NOMO-1 treated with dmso at 0.1 percent for 144 hours (cell line): ENCODE results near the gene MAP2K4.

Experiments
- DNase-seq: peaks from one replicate; lab custom pipeline; 2025; ENCODE audit not compliant: unreplicated experiment; lab: John Stamatoyannopoulos, UW

MAP2K4 gene

DNA sequence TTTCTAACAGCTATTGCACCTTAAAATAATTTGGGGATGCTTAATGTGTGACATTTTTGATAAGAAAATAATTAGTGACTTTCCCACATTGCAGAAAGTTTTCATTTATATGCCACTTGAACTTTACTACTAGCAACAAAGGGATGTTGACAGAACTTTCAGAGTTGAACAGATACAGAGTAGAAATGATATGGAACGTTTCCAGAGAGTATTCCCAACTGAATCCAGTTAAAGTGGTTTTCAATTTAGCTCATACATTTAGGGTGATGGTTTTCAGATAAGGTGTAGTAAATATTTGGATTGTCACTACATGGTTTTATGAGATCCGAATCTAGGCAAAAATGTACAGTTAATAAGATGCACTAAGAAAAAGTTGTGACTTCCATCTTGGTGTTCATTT lies 17.3 kb downstream of the MAP2K4 start:
- no peak for DNase-seq

DNA sequence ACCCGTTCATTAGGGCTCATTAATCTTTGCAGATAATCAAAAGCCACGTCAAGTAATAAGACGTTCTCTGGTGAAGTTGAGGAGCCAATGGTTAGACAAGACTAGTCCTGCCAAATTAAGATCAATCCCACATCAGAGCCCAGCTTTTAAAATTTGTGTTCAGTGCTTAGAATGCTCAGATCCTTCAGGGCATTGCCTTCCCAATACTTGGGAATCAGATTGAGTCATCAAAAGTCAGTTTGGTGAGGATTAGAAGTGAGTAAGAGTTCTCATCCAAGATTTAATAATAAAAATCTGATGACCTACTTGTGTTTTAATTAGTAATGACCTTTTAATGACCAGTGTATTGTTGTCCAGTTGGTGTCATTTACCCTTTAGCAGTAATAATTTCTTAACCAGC lies 19.8 kb downstream of the MAP2K4 start:
- DNase-seq, result no peak

DNA sequence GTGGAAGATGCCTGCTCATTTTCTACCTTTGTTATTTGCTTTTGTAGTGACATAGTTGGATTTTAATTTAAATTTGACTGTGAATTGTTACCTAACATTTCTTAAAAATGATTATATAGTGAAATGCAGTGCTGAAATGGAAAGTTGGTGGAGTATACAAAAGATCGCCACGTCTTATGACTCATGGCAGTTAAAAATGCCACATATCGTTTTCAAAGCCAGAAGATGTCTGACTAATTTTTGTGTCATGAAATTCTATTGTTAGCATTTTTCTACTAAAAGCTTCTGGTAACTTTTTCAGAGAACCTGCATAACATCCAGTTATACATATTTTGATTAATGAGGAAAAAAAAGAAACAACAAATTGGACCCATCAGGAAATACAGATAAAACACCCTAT lies 20.6 kb downstream of the MAP2K4 start:
- DNase-seq, result no peak

DNA sequence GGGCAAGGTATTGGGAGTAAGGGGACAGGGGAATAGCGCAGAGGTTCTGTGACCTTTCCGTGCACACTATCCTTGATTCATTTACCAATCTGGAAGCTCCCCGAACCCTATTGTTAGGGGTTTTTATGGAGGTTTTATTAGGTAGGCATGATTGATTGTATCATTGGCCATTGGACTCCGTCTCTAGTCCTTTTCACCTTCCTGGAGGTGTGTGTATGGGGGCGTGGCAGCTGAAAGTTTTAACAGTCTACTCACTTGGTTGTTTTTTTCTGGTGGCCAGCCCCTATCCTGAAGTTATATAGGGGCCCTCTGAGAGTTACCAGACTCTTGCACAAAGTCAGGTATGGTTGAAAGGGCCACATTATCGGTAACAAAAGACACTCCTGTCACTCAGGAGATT lies 23.0 kb downstream of the MAP2K4 start:
- DNase-seq, result no peak

DNA sequence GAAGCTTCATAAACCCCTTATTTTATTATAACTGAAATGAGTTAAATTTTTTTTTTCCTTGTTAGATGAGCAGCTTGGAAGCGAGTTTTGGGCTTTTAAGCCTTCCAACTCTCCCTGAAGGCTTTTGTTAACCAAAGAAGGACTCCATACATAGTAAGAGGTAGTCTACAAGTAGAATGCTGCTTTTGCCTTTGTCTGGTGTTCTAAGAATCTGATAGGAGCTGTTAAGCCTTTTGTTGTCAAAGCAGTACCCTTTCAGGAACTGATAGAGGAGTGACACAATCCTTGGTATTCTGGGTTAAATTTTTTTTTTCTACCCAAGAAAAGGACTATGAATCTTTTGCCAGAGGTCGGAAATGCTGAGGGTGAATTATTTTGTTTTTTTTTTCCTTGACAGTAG lies 26.1 kb downstream of the MAP2K4 start:
- no peak for DNase-seq

DNA sequence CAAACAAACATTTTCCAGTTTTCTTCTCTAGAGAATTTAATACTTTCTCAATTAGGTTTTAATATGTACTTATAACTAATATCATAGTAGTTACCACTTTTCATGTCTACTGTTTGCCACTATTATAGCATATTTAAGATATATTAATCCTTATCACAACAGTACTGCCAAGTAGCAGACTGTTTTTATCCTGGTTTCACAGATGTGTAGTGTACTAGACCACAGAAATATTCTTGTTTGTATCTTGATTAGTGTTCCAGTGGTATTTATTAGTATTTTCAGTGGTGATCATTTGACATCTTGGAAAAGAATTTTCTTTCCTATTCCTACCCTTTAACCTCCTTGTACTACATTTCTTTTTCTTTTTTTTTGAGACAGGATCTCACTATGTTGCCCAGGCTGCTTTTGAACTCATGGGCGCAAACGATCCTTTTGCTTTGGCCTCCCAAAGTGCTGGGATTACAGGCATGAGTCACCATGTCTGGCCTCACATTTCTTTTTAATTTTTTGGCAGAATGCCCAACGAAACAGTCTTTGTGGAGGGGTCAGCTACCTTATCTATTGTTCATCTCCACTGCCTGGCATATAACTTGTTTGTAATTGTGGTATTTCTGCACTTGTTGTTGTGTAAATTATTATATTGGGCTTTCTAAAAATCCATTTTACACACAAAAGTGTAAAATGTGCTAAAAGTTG lies 27.2 kb downstream of the MAP2K4 start:
- DNase-seq, result no peak

DNA sequence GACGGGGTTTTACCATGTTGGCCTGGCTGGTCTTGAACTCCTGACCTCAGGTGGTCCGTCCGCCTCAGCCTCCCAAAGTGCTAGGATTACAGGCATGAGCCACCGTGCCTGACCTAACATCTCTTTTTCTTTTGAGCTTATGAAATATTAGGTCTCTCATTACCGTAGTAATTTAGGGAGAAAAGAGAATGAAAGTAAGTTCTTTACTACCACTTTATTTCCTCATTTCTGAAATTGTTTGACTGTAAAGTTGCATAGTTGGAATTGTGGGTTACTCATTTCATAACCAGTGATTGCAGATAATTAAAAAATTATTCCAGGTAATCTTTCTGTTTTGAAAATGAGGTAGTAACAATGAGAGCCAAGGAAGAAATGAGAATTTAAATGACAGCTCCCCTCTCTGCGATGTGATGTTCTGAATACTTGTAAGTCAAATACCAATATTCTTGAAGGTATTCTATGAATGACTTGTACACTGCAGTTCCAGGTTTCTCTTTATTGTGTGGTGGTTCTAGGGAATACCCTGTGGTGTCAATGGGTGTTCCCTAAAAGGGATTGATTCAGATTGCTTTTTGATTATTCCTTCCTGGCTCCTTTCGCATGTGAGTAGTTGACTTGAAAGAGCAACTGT lies 28.3 kb downstream of the MAP2K4 start:
- DNase-seq, result no peak

DNA sequence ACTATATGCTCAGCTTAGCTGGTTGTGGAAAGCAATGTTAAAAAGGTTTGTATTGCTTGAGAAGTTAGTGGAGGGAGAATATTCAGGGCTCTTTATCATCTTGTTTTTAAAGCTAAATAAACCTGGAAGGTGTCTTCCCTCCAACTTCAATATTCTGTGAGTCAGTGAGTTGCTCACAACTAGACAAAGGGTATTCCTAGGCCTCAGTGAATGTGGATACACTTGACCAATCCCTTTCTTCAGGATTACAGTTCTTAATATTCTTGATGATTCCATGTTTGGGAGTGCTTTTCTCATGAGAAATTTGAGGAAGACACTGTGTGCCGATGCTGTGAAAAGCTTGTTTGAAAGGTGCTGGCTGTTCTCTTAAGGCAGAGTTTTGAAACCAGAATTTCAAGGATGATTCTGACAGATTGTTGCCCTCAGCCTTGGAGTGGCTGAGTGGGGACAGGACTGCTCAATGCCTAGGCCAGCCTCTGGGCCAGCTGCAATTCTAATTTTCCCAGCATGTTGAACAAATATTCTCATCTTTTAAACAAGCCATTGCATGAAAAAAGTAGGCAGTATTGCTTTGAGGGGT lies 30.1 kb downstream of the MAP2K4 start:
- no peak for DNase-seq

DNA sequence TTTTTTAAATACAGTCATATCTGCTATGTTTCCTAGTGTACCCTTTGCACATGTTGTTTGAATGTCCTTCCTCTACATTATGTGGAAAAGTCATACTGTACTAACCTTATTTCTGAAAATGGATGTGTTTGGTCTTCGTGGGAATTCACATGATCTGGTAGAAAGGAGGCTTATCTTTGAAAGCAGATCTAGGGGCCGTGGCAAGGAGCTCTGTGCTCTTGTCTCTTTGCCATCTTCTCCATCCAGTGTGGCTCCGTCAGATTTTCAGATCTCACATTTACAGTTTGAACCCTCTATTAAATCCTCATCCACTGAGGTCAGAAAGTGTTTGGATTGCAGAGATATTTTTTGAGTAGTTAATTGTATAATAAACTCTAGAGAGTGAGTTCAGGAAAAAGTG lies 32.9 kb downstream of the MAP2K4 start:
- no peak for DNase-seq

DNA sequence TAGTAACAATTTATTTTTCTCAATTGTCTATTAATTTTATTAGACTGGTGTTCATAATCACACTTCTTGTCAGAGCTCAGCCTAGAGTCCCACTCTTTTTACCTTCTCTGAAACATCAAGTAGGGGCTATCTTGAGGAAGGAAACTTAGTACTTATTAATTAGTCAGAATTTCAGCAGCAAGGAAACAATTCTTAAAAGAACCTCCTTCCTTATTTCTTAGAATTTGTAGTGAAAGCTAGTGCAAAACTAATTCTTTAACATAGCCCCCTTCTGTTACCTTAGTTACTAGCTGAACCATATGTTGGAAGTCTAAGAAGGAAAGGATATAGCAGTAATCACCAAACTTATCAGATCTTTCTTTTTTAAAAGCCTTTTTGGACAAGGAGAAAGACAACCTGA lies 35.2 kb downstream of the MAP2K4 start:
- no peak for DNase-seq

DNA sequence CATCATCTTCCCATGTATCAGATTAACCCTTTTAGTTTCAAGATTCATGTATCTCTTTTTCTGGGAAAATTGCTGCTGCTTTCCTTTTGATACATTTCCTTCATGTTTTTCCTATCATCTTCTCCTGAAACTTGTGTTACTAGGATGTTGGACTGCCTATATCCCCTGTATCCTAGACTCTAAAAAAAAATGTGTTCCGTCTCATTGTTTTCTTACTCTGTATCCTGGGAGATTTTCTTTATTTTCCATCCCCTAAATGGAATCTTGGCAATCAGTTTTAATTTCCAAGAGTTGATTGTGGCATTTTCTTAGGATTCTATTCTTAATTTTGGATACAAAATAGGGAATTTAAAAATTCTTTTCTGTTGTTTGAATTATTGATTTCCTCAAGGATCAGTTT lies 36.8 kb downstream of the MAP2K4 start:
- DNase-seq, result no peak

DNA sequence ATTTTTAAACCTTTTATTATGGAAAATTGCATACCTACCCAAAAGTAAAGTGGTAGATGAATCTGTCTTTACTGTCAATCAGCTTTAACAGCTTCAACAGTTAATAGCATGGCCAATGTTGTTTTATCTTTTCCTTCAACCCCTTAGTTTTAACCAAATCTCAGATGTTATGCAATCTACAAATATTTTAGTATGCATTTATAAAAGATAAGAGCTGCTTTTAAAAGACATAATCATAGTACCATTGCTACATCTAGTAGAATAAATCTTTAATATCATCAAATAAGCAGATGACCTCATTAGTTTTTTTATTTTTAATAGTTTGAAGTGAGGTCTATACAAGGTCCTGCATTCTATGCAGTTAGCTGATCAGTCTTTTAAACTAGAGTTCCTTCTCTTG lies 37.9 kb downstream of the MAP2K4 start:
- DNase-seq, result no peak

DNA sequence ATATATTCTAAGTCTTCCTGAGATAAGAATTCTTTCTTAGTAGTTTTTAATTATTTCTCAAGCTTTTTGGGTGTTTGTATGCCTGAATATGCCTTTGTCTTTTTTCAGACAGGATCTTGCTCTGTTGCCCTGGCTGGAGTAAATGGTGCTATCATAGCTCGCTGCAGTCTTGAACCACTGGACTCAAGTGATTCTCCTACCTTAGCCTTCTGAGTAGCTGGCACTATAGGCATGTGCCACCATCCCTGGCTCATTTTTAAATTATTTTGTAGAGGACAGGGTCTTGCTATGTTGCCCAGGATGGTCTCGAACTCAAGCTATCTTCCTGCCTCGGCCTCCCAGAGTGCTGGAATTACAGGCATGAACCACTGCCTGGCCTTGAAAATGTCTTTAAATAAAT lies 41.6 kb downstream of the MAP2K4 start:
- no peak for DNase-seq

DNA sequence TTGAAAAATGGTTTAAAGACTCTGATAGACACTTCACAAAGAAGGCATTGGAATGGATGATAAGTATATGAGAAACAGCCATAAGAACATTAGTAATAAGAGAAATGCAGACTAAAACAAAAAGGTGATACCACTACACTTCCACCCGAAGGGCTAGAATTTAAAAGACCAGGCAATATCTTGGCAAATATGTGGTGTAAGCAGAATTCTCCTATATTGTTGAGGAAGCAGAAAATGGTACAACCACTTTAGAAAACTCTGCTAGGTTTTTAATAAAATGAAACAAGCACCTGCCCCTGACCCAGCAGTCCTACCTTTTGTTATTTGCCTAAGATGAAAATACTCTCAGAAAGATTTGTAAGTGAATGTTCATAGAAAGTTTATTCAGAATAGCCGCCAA lies 43.7 kb downstream of the MAP2K4 start:
- no peak for DNase-seq

DNA sequence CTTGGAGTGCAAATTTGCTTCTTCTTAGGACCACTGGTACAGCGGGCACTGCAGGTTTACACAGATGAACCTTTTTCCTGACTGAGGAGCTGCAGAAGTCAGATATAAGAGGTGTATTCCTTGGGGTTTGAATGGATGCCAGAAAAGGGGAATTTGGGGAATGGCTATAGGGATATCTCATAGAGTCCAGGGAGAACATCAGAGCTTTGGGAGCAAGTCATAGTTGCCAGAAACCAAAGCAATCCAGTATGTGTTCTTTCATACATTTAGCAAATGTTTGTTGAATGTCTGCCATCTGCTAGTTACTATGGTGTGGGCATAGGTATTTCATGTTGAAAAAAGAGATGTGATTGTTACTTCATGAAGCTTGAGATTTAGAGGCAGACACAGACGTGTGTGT lies 46.8 kb downstream of the MAP2K4 start:
- DNase-seq, result no peak

DNA sequence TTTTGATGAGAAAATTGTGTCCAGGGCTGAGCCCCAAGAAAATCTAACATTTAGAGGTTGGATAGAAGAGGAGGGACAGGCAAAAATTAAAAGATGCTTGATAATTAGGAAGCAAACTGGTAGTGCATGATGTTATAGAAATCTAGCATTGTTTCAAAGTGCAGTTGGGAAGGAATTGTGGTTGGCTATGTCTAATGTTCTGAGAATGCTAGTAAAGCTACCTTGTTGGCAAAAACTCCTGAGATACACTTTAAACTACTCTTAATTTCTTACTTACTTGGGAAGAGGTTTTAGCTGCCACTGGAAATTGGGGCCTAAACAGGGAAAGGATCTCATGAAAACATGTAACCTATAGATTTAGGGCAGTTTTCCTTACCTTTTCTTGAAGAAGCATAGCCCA lies 48.3 kb downstream of the MAP2K4 start:
- no peak for DNase-seq

DNA sequence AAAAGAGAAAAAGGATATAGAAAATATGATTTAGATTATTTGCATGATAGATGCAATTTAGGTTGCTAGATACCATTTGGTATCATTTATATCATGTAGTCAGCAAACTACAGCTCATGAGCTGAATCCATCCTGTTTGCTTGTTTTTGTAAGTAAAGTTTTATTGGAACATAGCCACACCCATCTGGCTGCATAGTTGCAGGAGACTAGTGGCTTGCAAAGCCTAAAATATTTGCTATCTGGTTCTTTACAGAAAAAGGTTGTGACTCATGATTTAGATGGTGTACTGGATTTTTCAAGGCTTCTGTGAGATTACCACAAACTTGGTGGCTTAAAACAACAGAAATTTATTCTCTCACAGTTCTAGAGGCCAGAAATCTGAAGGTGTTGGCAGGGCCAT lies 49.9 kb downstream of the MAP2K4 start:
- DNase-seq, result no peak

DNA sequence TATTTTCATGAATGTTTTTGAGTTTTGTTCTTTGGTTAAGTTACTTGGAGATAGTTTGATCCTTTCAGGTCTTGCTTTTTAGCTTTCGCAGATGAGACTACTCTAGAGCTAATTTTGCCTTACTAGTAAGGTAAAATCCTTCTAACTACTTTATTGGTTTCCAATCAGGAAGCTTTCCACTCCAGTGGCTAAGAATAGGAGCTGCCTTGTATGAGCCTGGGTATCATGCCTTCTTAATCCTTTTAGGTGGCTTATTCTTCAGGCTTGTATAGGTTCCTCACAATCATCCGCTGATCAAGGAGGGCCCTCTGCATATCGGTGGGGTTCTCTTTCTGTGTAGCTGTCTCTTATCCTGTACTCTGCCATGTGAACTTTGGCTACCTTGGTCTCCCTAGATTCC lies 53.7 kb downstream of the MAP2K4 start:
- no peak for DNase-seq

DNA sequence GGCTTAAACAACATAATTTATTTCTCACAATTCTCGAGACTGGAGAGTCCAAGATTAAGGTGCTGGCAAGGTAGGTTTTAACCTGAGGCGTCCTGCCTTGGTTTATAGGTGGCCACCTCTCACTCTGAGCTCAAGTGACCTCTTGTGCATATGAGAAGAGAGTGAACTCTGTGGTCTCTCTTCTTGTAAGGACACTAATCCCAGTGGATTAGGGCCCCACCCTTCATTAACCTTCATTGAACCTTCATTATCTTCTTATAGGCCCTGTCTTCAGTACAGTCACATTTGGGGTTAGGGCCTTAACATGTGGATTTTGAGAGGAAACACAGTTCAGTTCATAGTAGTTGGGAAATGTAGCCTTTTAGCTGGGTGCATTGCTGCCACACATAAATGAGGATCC lies 57.1 kb downstream of the MAP2K4 start:
- no peak for DNase-seq

DNA sequence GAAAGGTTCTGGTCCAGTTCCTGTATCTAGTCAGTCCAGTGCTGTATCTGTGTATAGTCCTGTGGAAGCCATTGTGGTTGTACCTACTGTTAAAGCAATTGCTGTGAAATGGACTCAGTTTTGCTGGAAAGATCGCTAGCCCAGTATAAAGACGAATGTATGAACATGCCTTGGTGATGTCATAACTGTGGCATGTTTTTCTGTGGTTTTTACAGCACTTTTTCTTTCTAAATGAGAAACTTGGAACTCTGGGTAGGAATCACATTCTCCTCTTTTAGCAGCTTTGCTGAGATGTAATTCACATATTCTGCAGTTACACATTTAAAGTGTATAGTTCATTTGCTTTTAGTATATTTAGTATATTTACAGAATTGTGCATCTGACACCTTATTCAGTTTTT lies 58.1 kb downstream of the MAP2K4 start:
- DNase-seq, result no peak

DNA sequence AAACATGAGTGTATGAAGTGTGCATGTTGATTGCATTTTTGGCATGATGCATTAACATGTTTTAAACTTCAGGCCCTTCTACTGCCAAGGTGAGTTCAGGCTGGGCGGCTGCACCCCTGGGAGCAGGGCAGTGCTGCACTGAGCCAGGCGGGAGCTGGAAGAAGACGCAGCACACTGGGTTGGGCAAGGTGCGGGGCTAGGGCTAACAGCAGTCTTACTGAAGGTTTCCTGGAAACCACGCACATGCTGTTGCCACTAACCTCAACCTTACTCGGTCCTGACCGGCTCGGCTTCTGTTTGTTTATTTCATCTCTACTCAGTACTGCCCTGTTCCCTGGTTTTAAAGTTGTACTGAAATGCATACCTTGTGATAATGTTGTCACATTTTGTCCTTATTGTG lies 61.0 kb downstream of the MAP2K4 start:
- no peak for DNase-seq

DNA sequence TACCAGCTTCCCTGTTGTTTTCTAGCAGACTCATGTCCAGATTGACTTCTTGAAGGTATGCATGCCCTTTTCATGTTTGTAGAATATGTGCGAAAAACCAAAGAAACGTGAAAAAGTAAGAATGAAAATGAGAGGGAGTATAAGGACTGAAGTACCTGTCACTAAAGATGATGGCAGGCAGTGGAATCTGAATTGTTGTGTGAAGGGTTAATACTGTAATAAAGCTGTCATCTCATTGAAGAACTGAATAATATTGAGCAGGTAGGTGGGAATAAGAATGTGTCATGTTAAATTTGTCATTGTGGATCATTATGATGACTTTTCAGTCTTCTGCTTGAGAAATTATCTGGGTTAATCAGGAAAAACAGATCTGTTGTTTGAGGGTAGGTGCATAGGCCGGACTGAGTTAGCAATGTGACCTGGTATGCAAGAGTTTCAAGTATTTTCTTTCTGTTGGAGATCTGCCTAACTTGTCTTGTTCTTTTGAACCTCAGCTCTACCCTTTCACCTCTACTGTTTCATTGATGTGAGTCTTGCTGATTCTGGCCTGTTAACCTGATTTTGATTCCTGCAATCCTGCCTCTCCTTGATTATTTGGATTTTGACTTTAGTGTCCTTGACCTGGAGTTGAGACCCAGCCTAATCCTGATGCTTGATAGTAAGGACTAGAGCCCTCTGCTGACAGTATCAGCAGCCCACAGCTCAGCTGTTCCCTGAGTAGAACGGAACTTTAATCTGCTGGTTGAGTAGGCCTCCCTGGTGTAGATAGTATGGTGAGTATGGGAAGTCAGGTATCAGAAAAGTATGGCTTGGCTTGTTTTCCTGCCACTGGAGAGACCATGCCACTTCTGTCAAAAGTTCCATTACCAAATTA lies 64.6 kb downstream of the MAP2K4 start:
- no peak for DNase-seq
